Activated naive CD4-positive, alpha-beta T cell treated with anti-CD3 and anti-CD28 coated beads, Interleukin-2, amount 50 U/mL, for 16 hours (primary cell): ENCODE results near the gene ADRM1.

Experiments
- DNase-seq: peaks from one replicate; pipeline ENCODE4 v3.0.0-alpha.2; 2020

The ADRM1 gene

GRCh38 chr20:62298577-62299249, 4.1 kb upstream of the ADRM1 start:
- DNase-seq: no peak

- no peak for DNase-seq
These were observed 3.0 kb upstream of the ADRM1 start for GRCh38 chr20:62299666-62300236.

GRCh38 chr20:62300319-62300718, 2.5 kb upstream of the ADRM1 start:
- no peak for DNase-seq

- DNase-seq: no peak
These were observed 1.6 kb upstream of the ADRM1 start for GRCh38 chr20:62301111-62301668.

- peak; percentile 92 for DNase-seq
These were observed 940 bp upstream of the ADRM1 start for GRCh38 chr20:62301773-62302340.

- no peak for DNase-seq
These were observed 204 bp downstream of the ADRM1 start for GRCh38 chr20:62303062-62303339.

- no peak for DNase-seq
These were observed 786 bp downstream of the ADRM1 start for GRCh38 chr20:62303340-62304226.

- no peak for DNase-seq
These were observed 1.7 kb downstream of the ADRM1 start for GRCh38 chr20:62304331-62305148.

- no peak for DNase-seq
These were observed 2.5 kb downstream of the ADRM1 start for GRCh38 chr20:62305149-62305764.

- no peak for DNase-seq
These were observed 3.1 kb downstream of the ADRM1 start for GRCh38 chr20:62305765-62306413.

- DNase-seq: no peak
These were observed 3.8 kb downstream of the ADRM1 start for GRCh38 chr20:62306414-62307187.

GRCh38 chr20:62307226-62308101, 4.7 kb downstream of the ADRM1 start:
- DNase-seq: no peak

- no peak for DNase-seq
These were observed 5.5 kb downstream of the ADRM1 start for GRCh38 chr20:62308102-62308822.

GRCh38 chr20:62309198-62309944, 6.6 kb downstream of the ADRM1 start:
- DNase-seq: no peak

- DNase-seq: no peak
These were observed 7.4 kb downstream of the ADRM1 start for GRCh38 chr20:62309947-62310756.

- DNase-seq: no peak
These were observed 7.9 kb downstream of the ADRM1 start for GRCh38 chr20:62310757-62311121.

GRCh38 chr20:62311150-62311549, 8.4 kb downstream of the ADRM1 start:
- DNase-seq: no peak
